Aorta (tissue), 5 donors: ENCODE data around the gene ESYT1. TPM values are rescaled to one million over a fixed set of nuclear protein-coding genes. Genes with fewer than 3 reads are reported as not detected.

Experiments
- ATAC-seq: fragments of 200-7000 bp; cut with Tn5 transposase; one replicate; pipeline ENCODE4 v1.9.1; 2022; ENCODE audit warnings: moderate library complexity; ENCODE audit not compliant: low FRiP score
- DNase-seq, 2 donors: peaks; one replicate each; pipeline ENCODE4 v3.0.0-alpha.2; 2020
- H3K27ac ChIP-seq, 2 donors: one replicate each; pipeline ENCODE4 v1.5.1; 2013; ENCODE audit warnings: low read length in 2 of 2, mild to moderate bottlenecking in 2 of 2, moderate library complexity in 2 of 2, control low read depth in 1 of 2, inconsistent platforms in 1 of 2, low read depth in 1 of 2
- H3K27me3 ChIP-seq, 2 donors: one replicate each; pipeline ENCODE4 v1.6.1; 2013; ENCODE audit warnings: control low read depth in 1 of 2, low read length in 1 of 2, mild to moderate bottlenecking in 1 of 2, moderate library complexity in 1 of 2; ENCODE audit not compliant: insufficient read depth in 2 of 2, control insufficient read depth in 1 of 2
- H3K36me3 ChIP-seq, 2 donors: one replicate each; pipeline ENCODE4 v1.6.1; 2013; ENCODE audit warnings: control low read depth in 1 of 2, low read length in 1 of 2, mild to moderate bottlenecking in 1 of 2; ENCODE audit not compliant: insufficient read depth in 2 of 2, control insufficient read depth in 1 of 2
- H3K4me1 ChIP-seq, 2 donors: one replicate each; pipeline ENCODE4 v1.6.1; 2013; ENCODE audit warnings: low read length in 2 of 2, control low read depth in 1 of 2, mild to moderate bottlenecking in 1 of 2, moderate library complexity in 1 of 2; ENCODE audit not compliant: insufficient read depth in 2 of 2, control insufficient read depth in 1 of 2
- H3K4me3 ChIP-seq, 2 donors: one replicate each; pipeline ENCODE4 v1.5.1; 2013; ENCODE audit warnings: low read length in 2 of 2, control low read depth in 1 of 2, mild to moderate bottlenecking in 1 of 2
- H3K9me3 ChIP-seq: one replicate; pipeline ENCODE4 v1.6.1; 2013; ENCODE audit warnings: mild to moderate bottlenecking, low read length; ENCODE audit not compliant: control insufficient read depth
- WGBS, 2 donors: extraction: QIAGEN DNeasy Blood & Tissue Kit; methylation state at CpG; one replicate each; pipeline ENCODE4 v1.1.7; 2013; 5-methylcytosine and 5-hydroxymethylcytosine counted together
- intact Hi-C, 2 donors: fragments of 100-400 bp; cut with DNase I; formaldehyde crosslinking; loops; one replicate each; pipeline versions ENCODE4 v1.14.2 to v1.15.0; 2022
- long read RNA-seq, 2 donors: library from polyadenylated mRNA; unstranded; transcript quantifications; one replicate each; pipeline ENCODE4 v2.0.0, GENCODE V29; 2020 to 2021
- polyA plus RNA-seq, 2 donors: library from polyadenylated mRNA; stranded (reverse); fragments of 200-250 nt; gene quantifications; one replicate each; pipeline ENCODE4 v1.2.3, GENCODE V29; 2013
- total RNA-seq, 2 donors: library from RNA; stranded (reverse); fragmentation: NEBNext Ultra II Directional; extraction: Animal tissue kit (Norgen Biotek cat#: 25700); gene quantifications; one replicate each; pipeline ENCODE4 v1.2.1, GENCODE V29; 2021
- donor health status: healthy with polysubstance abuse.
- donor health status: Bipolar disorder and iron deficiency.
- donor health status: DM: no; HTN: no; CAD: no.
- donor health status: DM: no; HTN: no; CAD: no.
- donor health status: DM: yes; HTN: yes; CAD: no.

Gene ESYT1, protein sequence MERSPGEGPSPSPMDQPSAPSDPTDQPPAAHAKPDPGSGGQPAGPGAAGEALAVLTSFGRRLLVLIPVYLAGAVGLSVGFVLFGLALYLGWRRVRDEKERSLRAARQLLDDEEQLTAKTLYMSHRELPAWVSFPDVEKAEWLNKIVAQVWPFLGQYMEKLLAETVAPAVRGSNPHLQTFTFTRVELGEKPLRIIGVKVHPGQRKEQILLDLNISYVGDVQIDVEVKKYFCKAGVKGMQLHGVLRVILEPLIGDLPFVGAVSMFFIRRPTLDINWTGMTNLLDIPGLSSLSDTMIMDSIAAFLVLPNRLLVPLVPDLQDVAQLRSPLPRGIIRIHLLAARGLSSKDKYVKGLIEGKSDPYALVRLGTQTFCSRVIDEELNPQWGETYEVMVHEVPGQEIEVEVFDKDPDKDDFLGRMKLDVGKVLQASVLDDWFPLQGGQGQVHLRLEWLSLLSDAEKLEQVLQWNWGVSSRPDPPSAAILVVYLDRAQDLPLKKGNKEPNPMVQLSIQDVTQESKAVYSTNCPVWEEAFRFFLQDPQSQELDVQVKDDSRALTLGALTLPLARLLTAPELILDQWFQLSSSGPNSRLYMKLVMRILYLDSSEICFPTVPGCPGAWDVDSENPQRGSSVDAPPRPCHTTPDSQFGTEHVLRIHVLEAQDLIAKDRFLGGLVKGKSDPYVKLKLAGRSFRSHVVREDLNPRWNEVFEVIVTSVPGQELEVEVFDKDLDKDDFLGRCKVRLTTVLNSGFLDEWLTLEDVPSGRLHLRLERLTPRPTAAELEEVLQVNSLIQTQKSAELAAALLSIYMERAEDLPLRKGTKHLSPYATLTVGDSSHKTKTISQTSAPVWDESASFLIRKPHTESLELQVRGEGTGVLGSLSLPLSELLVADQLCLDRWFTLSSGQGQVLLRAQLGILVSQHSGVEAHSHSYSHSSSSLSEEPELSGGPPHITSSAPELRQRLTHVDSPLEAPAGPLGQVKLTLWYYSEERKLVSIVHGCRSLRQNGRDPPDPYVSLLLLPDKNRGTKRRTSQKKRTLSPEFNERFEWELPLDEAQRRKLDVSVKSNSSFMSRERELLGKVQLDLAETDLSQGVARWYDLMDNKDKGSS
- total RNA-seq, result 100 to 1,000 TPM; 103 to 106 TPM
- 10 to 100 TPM; 27.0 to 54.6 TPM for polyA plus RNA-seq
- long read RNA-seq, donor 1, full-length matches to known transcripts, result 19 of 131 reads
- long read RNA-seq, donor 1, partial matches to known transcripts, result 91 of 131 reads
- long read RNA-seq, donor 1, other reads (novel, unspliced or antisense), result 21 of 131 reads
- long read RNA-seq, donor 2, full-length matches to known transcripts, result 33 of 85 reads
- long read RNA-seq, donor 2, partial matches to known transcripts, result 45 of 85 reads
- long read RNA-seq, donor 2, other reads (novel, unspliced or antisense), result 7 of 85 reads

DNA sequence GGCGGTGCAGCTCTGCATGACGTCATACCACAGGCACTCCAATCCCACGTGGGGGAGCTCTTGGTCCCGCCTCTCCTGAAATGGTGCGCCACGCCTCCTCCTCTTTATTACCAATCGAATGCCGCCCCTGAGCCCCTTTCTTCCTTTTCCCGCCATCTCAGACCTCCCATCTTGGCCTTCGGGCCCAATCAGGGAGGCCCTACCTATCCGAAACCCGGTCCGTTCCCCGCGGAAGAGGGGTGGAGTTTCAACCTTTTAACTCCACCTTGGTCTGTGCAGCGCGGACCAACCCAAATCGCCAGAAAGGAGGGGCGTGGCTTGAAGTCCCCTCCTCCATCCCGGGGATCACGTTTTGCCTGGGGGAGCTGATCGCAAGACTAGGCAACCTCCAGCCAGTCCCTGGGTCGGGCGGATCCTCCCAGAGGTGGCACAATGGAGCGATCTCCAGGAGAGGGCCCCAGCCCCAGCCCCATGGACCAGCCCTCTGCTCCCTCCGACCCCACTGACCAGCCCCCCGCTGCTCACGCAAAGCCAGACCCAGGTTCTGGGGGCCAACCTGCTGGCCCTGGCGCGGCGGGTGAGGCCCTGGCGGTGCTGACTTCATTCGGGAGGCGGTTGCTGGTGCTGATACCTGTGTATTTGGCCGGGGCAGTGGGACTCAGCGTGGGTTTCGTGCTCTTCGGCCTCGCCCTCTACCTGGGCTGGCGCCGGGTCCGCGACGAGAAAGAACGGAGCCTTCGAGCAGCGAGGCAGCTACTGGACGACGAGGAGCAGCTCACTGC lies at the start of gene ESYT1:
TSS of gene ESYT1 (plus strand) at position 380 of the 782 bp plus-strand sequence. CDS start at position 433, 53 bp downstream.
- peak within 1 kb of the TSS in 1 of 2 donors; percentile 61 for H3K27ac ChIP-seq
- ATAC-seq (peak; percentile 96), DNase-seq (peak; percentile 98 to 99)
- intact Hi-C loops, result loop anchor here (2.0 kb wide), 2 partner anchors 23 to 61 kb away; partner anchors contain the start of gene SMARCC2 (in 1 of the 2)
- peaks cover 0 to 5% of the 10 kb centered on the region in 2 donors for H3K4me1 ChIP-seq
- no peaks in the 10 kb centered on the region for H3K27me3 ChIP-seq
- H3K4me3 ChIP-seq, result peak within 1 kb of the TSS; percentile 50 to 67
- H3K36me3 ChIP-seq, result peaks cover 3 to 8% of the 10 kb centered on the region in 2 donors
- no peaks in the 10 kb centered on the region for H3K9me3 ChIP-seq
- WGBS, 2 donors, result 0% methylated on average over 49 of the region's 49 CpGs

DNA sequence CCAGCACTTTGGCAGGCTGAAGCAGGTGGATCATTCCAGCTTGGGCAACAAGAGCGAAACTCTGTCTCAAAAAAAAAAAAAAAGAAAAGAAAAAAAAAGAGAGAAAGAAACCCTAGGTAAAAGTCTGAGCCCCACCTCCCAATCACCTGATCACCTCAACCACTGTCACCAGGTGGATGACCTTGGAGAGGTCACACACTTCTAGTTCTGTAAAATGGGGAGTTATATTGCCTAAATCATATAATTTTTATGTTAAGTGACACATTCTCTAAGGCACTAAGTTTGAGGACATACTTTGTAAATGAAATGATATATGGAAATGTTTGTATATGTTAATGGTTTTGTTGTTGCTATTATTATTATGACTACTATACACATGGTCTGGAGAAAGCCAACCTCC lies 49.6 kb upstream of the ESYT1 start:
- H3K36me3 ChIP-seq, result no peaks in the 10 kb centered on the region
- no peaks in the 10 kb centered on the region for H3K9me3 ChIP-seq
- H3K27me3 ChIP-seq, result no peaks in the 10 kb centered on the region
- no peak overlapping the region for H3K4me3 ChIP-seq
- intact Hi-C loops, result loop anchor here in 1 of 2 donors (2.0 kb wide), 1 partner anchor 24 kb away; no protein-coding TSS in a partner anchor
- DNase-seq, result no peak
- no peak overlapping the region for H3K27ac ChIP-seq
- 80 to 96% methylated on average over 1 of the region's 1 CpG for WGBS, 2 donors
- ATAC-seq, result no peak
- no peaks in the 10 kb centered on the region for H3K4me1 ChIP-seq

DNA sequence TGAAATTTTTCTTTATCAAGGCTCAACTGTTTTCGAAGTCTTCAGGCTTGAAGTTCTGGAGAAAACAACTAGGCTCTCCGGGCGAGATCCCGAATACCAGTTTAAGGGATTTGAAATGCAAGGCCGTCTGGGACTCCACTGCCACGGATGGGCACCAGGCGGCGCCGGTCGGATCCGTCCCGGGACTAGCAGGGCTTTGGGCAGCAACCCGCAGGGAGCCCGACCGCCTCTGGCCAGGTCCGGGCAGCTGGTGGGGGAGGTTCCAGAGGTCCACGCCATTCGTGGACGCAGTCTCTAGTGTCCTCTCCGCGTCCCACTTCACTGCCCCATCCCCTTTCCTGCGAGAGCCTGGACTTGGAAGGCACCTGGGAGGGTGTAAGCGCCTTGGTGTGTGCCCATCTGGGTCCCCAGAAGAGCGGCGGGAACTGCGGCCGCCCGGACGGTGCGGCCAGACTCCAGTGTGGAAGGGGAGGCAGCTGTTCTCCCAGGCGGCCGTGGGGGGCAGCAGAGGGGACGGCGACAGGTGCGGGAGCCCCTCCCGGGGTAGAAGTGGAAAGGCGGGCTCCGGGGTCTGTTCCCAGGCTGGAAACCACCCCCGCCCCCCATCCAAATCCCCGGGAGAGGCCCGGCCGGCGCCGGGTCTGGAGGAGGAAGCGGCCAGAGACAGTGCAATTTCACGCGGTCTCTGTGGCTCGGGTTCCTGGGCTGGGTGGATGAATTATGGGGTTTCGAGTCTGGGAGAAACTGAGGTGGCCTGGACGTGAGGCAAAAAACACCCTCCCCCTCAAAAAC lies 48.9 kb upstream of the ESYT1 start:
- peak overlapping the region in 1 of 2 donors; percentile 15 for H3K27ac ChIP-seq
- no peaks in the 10 kb centered on the region for H3K36me3 ChIP-seq
- peak overlapping the region; percentile 10 to 39 for H3K4me3 ChIP-seq
- WGBS, 2 donors, result 0 to 1% methylated on average over 49 to 50 of the region's 50 CpGs
- peak; percentile 92 to 97 for DNase-seq
- ATAC-seq, result peak; percentile 92
- H3K4me1 ChIP-seq, result no peaks in the 10 kb centered on the region
- intact Hi-C loops, result loop anchor here in 1 of 2 donors (2.0 kb wide), 1 partner anchor 24 kb away; no protein-coding TSS in a partner anchor
- no peaks in the 10 kb centered on the region for H3K27me3 ChIP-seq
- H3K9me3 ChIP-seq, result no peaks in the 10 kb centered on the region

DNA sequence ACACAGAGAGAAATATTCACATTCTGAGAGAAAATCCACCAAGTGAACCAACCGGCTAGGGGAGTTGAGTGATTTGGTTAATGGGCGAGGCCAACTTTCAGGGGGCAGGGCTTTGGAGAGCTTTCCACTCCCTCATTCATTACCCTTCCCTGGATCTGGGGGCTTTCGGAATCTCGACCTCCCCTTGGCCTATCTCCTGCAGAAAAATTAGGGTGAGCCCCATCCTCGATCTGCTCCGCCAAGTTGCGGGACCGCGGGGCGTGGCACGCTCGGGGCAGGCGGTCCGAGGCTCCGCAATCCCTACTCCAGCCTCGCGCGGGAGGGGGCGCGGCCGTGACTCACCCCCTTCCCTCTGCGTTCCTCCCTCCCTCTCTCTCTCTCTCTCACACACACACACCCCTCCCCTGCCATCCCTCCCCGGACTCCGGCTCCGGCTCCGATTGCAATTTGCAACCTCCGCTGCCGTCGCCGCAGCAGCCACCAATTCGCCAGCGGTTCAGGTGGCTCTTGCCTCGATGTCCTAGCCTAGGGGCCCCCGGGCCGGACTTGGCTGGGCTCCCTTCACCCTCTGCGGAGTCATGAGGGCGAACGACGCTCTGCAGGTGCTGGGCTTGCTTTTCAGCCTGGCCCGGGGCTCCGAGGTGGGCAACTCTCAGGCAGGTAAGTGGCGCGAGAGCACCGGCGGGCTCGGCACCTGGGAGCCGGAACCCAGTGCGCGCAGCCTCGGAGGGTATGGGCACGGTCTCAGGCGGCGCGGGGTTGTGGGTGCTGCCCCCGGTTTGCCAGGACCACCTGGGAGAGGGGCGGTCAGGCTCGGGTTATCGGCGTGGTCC lies 48.1 kb upstream of the ESYT1 start, which contains the start of gene ERBB3:
TSS of gene ERBB3 (plus strand) at position 443 of the 833 bp plus-strand sequence. CDS start at position 579, 136 bp downstream.
- Histone ChIP-seq H3K27ac (peak within 1 kb of the TSS in 1 of 2 donors; percentile 15), H3K9me3 (no peaks in the 10 kb centered on the region), H3K27me3 (no peaks in the 10 kb centered on the region), H3K36me3 (no peaks in the 10 kb centered on the region), H3K4me1 (no peaks in the 10 kb centered on the region), H3K4me3 (peak within 1 kb of the TSS; percentile 12 to 39)
- intact Hi-C loops, result loop anchor here in 1 of 2 donors (2.0 kb wide), 1 partner anchor 23 kb away; no protein-coding TSS in a partner anchor
- 2% methylated on average over 56 to 59 of the region's 59 CpGs for WGBS, 2 donors
- peak; percentile 86 to 94 for DNase-seq
- ATAC-seq, result peak; percentile 92

DNA sequence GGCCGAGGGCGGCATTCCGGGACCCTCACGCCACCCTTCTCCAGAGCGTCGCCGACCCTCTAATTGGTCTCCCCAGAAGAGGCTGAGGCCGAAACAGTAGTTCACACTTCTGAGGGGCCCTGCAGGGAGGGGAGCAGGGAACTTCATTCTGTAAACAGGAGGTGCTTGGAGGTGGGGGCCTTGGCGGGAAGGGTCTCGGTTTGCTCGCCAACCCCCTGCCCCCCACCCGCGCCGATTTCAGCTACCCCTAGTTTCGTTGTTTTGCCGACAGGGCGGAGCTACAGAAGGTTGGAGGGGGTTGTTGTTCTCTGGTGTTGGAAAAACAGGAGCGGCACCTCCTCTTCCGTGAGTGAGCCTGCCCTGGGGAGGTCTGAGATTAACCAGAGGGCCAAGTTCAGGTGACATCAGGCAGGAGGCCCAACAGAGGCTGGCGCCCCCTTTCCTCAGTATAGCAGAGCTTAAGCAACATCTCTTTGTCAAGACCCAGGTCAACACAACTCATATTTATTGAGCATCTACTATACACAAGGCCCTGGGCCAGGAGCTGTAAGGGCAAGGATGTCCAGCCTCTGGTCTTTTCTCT lies 47.4 kb upstream of the ESYT1 start:
- no peaks in the 10 kb centered on the region for H3K9me3 ChIP-seq
- no peaks in the 10 kb centered on the region for H3K27me3 ChIP-seq
- no peaks in the 10 kb centered on the region for H3K36me3 ChIP-seq
- H3K4me3 ChIP-seq, result no peak overlapping the region
- WGBS, 2 donors, result 48 to 51% methylated on average over 20 of the region's 20 CpGs
- intact Hi-C loops, result no loop called here
- no peak overlapping the region for H3K27ac ChIP-seq
- no peak for DNase-seq
- H3K4me1 ChIP-seq, result no peaks in the 10 kb centered on the region
- no peak for ATAC-seq

DNA sequence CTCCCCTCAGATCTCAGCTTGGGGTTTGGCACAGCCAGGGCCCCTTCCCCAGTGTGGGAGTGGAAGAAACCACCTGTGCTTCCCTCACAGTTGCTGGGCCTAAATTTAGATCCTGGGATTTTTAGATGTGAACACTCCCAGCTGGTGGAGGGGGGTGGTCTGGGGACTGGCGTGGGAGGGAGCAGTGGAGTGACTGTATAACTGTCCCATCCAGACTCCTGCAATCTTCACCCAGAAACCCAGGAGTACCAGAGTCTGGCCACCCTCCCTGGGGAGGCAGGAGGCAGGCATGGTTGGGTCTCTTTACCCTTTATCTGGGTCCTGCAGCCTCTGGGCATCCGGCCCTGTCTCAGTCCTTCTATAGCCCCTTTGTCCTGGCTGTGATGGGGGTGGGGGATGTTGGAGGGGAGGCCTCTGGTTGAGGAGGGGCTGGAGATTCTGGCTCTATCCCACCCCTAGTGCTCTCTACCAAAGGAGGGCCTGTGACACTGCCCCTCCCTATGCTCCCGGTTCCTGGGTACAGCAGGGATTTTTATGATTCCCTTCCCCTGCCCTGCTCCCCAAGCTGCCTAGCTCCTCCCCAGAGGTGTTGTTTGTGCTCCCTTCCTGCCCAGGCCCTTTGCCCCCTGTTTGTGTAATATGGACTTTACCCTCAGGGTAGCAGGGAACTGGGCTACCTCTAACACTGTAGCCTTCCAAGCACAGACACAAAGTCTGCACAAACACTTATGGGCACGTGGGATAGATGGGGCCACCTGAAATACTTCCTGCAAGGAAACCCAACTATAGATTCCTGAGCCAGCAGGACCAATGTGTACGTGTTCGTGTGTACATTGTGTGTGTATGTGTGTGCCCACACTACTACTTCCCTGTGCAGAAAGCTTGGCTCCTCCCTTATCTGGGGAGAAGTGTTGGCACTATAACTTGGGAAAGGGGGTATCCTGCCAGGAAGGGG lies 46.4 kb upstream of the ESYT1 start:
- H3K4me1 ChIP-seq, result no peaks in the 10 kb centered on the region
- no peaks in the 10 kb centered on the region for H3K36me3 ChIP-seq
- no peak for ATAC-seq
- no peaks in the 10 kb centered on the region for H3K27me3 ChIP-seq
- no peak overlapping the region for H3K27ac ChIP-seq
- H3K9me3 ChIP-seq, result no peaks in the 10 kb centered on the region
- intact Hi-C loops, result no loop called here
- 59 to 66% methylated on average over 6 of the region's 6 CpGs for WGBS, 2 donors
- no peak overlapping the region for H3K4me3 ChIP-seq
- DNase-seq, result no peak
